ENCODE data around the gene EBI3.

EBI3 gene

DNA sequence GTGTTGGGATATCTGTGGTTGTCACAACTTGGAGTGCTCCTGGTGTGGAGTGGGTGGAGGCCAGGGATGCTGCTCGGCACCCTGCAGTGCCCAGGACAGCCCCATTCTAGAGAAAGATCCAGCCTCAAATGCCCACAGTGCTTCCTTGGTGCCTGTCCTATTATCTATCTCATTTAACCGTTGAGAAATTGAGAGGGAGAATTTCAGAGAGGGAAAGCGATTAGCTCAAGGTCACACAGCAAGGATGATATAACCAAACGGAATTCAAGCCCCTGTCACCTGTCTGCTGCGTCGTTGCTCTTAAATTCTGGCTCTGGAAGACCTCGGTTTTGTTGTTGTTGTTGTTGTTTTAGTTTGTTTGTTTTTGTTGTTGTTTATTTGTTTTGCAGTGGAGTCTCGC is 33.3 kb upstream of the EBI3 start:
- no peaks in the 10 kb centered on the region for H3K36me3 ChIP-seq
- no peak overlapping the region for H3K4me3 ChIP-seq (ENCODE audit: low read depth, low read length)
- no peaks in the 10 kb centered on the region for H3K9me3 ChIP-seq
- TF ChIP-seq, protein P1, sequence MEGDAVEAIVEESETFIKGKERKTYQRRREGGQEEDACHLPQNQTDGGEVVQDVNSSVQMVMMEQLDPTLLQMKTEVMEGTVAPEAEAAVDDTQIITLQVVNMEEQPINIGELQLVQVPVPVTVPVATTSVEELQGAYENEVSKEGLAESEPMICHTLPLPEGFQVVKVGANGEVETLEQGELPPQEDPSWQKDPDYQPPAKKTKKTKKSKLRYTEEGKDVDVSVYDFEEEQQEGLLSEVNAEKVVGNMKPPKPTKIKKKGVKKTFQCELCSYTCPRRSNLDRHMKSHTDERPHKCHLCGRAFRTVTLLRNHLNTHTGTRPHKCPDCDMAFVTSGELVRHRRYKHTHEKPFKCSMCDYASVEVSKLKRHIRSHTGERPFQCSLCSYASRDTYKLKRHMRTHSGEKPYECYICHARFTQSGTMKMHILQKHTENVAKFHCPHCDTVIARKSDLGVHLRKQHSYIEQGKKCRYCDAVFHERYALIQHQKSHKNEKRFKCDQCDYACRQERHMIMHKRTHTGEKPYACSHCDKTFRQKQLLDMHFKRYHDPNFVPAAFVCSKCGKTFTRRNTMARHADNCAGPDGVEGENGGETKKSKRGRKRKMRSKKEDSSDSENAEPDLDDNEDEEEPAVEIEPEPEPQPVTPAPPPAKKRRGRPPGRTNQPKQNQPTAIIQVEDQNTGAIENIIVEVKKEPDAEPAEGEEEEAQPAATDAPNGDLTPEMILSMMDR (IDR thresholded peaks at IDR 0.05; ENCODE audit: low read depth, low read length), result no peak
- H3K27me3 ChIP-seq, result peaks cover 33% of the 10 kb centered on the region
- H3K4me1 ChIP-seq, result no peaks in the 10 kb centered on the region
- DNase-seq, result no peak

DNA sequence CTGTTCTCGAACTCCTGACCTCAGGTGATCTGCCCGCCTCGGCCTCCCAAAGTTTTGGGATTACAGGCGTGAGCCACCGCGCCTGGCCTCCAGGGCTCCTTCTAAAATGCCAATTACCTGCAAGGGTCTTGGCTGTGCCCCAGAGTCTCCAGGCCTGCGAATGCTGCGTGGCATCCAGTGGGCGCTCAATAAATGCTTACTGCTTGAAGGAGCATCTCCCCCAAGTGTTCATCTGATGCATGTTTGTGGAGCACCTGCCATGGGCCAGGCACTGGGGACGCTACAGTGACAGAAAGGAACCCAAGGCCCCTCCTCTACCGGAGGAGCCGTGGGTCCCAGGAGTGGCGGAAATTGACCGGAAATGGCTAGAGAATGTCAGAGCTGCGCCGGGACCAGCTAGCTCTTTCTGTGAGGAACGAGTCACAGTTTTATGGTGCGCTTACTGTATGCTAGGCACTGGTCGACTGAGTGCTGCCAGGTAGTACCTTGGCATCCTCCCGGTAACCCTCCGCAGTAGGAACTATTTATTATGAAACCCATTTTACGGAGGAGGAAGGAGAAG is 32.7 kb upstream of the EBI3 start:
- Histone ChIP-seq H3K4me1 (no peaks in the 10 kb centered on the region), H3K9me3 (no peaks in the 10 kb centered on the region), H3K27me3 (peaks cover 33% of the 10 kb centered on the region), H3K36me3 (no peaks in the 10 kb centered on the region), H3K4me3 (ENCODE audit: low read depth, low read length) (no peak overlapping the region)
- TF ChIP-seq, protein P1 (IDR thresholded peaks at IDR 0.05; ENCODE audit: low read depth, low read length), result no peak
- no peak for DNase-seq

DNA sequence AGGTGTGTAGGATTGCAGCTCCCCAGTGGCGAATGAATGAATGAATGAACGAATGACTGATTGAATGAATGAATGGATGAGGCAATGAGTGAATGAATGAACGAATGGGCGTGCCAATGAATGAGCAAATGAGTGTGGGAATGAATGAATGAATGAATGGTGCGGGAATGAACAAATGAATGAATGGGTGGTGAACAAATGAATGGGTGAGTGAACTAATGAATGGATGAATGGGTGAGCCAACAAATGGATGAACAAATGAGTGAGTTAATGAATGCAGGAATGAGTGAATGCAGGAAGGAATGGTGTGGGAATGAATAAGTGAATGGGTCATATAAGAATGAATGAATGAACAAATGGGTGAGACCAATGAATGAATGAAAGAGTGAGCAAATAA is 32.1 kb upstream of the EBI3 start:
- no peak for DNase-seq
- Histone ChIP-seq H3K27me3 (peaks cover 33% of the 10 kb centered on the region), H3K36me3 (no peaks in the 10 kb centered on the region), H3K4me3 (ENCODE audit: low read depth, low read length) (no peak overlapping the region), H3K9me3 (no peaks in the 10 kb centered on the region), H3K4me1 (no peaks in the 10 kb centered on the region)
- TF ChIP-seq, protein P1 (IDR thresholded peaks at IDR 0.05; ENCODE audit: low read depth, low read length), result no peak

DNA sequence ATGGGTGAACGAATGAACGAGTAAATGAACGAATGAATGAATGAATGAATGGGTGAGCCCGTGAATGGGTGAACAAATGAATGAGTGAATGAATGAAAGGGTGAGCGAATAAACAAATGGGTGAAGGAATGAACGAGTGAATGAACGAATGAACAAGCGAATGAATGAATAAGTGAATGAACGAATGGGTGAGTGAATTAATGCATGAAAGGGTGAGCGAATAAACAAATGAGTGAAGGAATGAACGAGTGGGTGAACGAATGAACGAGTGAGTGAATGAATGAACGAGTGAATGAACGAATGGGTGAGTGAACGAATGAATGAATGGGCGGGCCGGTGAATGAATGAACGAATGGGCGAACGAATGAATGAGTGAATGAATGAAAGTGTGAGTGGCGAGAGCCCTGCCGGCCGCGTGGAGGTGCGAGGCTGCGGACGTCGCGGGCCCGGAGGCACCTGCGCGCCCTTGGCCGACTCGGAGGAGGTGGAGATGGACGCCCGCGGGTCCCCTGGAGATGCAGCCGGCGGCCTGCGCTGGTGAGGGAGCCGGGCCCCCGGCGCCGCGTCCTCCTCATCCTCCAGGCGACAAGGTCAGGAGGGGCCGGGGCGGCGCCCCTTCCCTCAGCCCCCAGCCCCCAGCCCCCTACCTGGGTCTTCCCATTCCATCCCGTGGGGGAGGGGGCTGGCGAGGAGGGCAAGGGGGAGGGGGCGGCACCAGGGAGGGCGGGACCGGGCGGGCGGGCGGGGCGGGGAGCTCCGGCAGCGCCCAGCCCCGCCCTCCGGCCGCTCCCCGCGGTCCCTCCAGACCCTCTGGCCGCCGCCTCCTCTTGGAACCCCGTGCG is 31.5 kb upstream of the EBI3 start:
- H3K27me3 ChIP-seq, result peaks cover 33% of the 10 kb centered on the region
- H3K4me1 ChIP-seq, result no peaks in the 10 kb centered on the region
- H3K9me3 ChIP-seq, result no peaks in the 10 kb centered on the region
- TF ChIP-seq, protein P1 (IDR thresholded peaks at IDR 0.05; ENCODE audit: low read depth, low read length), result no peak
- DNase-seq, result no peak
- no peaks in the 10 kb centered on the region for H3K36me3 ChIP-seq
- H3K4me3 ChIP-seq (ENCODE audit: low read depth, low read length), result no peak overlapping the region

DNA sequence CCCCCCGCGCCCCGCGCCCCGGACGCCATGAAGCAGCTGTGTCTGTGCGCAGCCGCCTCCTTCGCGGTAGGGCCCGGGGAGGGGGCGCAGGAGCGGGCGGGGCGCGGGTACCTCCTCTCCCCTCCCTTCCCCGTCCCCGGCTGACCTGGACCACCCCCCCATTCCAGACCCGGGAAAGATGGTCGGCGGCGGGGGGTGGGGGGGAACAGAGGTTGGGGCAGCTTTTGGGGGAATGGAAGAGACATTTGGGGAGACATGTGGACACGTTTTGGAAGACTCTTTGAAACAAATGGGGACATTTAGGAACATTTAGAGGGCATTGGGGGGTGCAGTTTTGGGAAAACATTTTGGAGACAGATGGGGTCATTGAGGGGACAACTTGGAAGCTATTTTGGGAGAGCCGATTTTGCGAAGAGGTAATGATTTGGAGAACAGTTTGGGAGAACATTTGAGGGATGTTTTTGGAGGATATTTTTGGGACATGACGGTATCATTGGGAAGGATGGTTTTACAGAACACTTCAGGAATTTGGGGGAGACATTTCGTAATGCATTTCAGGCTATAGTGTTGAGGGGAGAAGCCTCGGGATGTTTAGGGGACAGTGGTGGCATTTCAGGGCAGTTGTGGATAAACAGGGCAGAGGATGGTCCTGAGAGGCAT is 30.7 kb upstream of the EBI3 start:
- peaks cover 33% of the 10 kb centered on the region for H3K27me3 ChIP-seq
- H3K4me1 ChIP-seq, result no peaks in the 10 kb centered on the region

More for the DNA sequence above, 30.7 kb upstream of the EBI3 start:
- Histone ChIP-seq H3K9me3 (no peaks in the 10 kb centered on the region), H3K4me3 (ENCODE audit: low read depth, low read length) (no peak overlapping the region), H3K36me3 (no peaks in the 10 kb centered on the region)
- TF ChIP-seq, protein P1 (IDR thresholded peaks at IDR 0.05; ENCODE audit: low read depth, low read length), result no peak
- DNase-seq, result no peak

All from BE2C (cell line).